ENCODE data around the gene MADD.

The MADD gene

DNA sequence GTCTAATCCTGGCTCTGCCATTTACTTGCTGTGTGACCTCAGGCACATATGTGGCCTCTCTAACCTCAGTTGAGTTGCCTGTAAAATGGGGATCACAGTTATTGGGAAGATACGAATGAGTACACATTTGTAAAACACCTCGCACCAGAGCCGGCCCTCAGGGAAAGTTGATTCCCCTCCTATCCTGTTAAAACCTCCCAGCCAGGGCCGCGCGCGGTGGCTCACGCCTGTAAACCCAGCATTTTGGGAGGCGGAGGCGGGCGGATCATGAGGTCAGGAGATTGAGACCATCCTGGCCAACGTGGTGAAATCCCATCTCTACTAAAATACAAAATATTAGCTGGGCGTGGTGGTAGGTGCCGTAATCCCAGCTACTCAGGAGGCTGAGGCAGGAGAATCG, 90.4 kb downstream of the MADD start:
- DNase-seq, result no peak

DNA sequence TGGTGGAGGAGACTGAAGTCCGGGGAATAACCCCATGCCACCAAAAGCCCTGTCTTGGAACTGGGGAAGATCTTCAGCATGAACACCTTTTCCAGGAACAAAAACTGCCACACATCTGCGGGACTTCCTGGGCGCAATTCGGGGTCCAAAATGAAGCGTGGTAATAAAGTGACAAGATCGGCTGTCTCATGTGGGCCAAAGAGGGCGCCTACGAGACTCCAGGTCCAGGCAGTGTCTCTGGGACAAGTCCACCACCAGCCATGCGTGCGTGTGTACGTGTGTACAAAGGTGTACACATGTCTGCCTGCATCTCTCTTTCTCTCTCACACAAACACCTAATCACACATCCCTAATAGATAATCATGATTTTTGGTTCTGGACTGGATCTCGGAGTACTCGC, 91.5 kb downstream of the MADD start:
- DNase-seq, result no peak

DNA sequence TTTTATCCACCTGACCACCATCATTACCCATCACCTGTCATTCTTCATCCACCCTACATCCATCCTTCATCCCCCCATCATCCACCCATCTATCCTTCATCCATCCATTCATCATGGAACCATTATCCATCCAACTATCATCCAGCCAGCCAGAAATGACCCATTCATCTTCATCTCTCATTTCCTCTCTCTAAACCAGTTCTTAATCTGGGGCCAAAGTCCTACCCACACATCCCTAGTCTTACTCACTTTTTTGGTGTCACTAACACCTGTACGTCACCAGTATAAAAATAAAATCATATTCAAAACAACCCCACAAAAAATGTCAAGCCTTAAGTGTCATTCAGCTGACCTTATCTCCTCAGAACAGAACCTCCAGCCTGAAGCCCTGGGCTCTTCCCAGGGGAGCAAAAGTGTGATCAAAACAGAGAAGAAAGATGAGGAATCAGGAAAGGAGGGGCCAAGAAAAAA, 96.1 kb downstream of the MADD start:
- DNase-seq, result no peak

DNA sequence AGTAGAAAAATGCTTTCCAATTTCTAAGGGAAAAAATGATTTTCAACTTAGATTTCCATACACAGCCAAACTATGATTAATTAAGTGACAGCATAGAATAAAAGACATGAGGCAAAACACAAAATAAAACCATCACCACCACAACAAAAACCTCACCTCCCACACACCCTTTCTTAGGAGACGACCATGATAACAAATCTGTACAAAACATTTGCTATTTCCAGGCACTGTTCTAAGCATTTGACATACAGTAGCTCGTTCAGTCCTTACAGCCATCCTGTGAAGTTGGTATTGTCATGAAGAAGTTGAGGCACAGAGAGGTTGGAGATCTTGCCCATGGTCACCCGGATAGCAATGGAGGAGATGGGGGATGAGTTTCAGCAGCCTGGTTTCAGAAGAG, 99.7 kb downstream of the MADD start:
- no peak for DNase-seq

DNA sequence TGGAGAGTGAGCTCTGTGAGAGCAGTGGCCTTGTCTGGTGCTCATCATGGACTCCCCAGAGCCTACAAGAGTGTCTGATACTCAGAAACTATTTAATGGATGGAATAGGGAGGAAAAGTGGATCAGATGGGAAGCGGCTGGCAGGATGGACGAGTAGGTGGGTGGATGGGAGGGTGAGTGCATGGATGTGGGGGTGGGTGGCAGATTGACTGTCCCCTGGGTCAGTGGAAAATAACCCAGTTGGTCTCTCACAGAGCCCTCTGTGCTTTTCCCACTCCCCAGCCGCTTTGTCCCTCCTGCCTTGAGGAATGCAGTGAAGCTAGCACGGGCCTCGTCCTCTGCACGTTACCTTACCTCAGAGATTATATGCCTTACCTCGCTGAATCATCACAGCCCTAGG, 102.5 kb downstream of the MADD start:
- DNase-seq, result no peak

DNA sequence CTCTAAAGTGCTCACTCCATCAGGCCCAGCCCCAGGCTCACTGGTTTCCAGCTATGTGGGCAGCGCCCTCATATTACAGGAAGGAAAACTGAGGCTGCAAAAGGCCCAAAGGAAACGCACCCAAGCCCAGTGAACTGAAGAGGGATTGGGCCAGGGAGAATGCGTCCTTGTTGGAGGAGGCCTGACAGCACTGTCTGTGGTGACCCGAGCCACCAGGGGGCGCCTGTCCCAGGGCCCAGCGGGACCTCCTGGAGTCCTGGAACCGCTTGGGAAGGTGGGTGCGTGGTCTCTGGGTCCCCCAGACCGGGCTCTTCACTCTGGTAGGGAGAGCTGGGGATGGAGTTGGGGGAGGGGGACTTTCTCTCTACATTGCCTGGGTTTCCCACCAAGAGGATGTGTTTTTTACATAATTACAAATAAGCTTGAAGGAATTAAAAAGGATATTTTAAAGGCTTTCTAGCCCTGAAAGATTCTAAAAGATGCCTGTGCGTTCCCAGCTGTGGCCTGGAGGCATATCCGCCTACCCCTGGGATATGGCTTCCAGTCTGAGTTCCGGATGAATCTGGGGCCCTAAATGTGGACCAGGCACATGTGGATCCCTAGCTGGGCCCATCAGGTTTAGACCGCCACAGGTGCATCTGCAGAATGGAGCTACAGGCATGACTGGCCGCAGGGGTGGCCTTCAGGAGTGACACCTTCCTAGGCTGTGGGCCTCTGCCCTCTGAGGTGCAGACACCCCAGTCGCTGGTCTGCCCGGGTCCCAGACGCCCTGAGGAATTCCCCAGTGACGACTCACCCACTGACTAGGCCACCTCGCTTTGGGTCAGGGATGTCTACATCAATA, 104.2 kb downstream of the MADD start:
- peak; percentile 91 for DNase-seq

DNA sequence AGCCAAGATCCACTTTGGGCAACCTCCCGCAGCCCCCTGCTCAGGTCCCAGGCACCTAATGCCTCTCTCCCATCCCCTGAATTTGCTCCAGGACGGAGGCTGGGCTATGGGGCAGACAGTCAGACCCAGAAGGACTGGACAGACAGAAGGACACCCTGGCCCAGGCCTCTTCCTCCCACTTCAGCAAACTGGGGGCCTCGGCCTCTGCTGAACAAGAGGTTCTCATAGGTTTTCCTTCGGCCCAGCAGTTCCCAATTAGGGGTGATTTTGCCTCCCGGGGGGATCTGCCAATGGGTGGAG, 104.7 kb downstream of the MADD start:
- DNase-seq, result no peak

DNA sequence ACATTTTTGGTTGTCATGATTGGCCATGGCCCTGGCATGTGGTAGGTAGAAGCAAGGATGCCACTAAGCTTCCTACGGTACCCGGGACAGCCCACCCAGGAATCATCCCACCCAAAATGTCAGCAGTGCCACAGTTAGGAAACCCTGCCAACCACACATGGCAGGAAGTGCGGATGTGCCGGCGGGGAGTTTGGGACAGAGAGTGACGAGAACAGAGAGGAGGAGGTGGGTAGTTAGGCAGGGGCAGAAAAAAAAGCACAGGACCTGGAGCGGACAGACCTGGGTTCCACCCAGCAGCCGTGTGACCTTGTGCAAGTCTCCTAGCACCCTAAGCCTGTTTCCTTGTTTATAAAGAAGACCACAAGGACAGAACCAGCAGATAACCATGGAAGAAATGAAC, 105.1 kb downstream of the MADD start:
- no peak for DNase-seq

DNA sequence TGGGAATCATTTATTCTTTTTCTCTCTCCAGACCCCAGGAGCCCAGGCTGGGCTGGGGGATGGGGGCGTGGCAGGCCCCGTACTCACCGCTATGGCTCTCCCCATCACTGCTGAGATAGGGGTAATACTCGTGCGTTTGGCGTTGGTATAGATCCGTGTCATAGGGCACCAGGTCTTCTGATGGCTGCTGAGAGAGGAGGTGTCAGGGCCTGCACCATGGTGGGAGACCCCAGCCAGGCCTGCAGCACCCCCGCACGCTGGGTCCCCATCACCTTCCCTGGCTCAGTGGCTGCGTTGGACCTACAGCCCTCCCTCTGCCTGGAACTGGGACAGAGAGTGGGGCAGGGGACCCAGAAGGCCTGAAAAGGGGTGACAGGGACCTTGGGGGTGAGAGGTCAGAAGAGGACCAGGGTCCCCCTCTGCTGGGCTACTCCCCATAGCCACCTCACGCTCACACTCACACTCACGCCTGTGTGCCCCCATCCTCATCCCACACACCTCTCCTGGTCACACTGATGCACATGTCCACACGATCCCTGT, 105.7 kb downstream of the MADD start:
- no peak for DNase-seq

DNA sequence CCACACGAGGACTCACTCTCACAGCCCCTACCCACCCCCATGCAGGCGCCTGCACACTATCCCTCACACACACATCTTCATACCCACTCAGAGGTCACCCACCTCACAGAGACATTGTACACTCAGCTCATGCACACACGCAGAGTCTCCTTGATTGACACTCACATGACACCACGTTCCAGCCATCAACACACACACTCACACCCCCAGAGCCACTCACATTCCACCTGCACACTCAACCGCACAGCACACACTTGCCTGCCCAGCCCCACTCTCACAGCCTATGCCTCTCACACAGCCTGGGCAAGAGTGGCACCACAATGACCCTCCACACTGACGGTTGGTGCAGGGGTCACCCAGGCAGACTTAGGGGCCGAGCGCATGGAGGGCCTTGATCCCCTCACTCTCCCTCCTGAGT, 106.2 kb downstream of the MADD start:
- DNase-seq, result no peak

DNA sequence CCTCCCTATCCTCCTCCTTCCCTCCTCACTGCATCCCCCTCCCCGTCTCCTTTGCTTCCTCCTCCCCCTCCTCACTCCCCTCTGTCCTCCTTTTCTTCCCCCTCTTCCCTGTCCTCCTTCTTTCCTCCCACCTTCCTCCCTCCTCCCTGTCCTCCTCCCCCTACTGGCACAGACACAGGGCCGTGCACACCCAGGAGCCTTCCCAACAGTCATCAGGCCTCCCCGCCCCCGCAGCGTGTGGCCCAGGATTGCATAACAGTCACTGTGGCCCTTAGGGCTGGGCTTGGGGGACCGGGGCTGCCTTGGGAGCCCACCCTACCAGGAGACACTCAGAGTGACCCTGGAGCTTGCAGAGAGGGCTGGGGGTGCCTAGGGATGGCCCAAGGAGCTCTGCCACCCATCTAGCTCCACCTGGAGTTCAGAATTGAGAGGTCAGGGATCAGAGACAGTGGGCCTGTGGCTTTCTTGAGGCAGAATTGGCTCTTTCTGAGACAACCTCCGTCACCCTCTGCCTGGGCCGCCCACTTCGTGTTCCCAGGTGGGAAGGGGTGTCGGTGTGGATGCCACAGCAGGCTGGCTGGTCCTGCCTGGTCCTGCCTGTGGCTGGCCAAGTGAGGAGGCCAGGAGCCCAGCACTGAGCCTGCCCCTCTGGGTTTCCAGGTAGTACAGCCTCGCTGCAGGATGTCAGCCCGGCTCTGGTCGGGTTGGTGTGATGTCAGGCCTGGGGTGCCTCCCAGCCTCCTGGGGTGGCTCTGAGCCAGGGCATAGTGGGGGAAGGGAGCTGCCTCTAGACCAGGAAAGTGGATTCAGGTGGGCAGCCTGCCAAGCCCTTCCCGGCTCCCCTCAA, 106.8 kb downstream of the MADD start:
- no peak for DNase-seq

DNA sequence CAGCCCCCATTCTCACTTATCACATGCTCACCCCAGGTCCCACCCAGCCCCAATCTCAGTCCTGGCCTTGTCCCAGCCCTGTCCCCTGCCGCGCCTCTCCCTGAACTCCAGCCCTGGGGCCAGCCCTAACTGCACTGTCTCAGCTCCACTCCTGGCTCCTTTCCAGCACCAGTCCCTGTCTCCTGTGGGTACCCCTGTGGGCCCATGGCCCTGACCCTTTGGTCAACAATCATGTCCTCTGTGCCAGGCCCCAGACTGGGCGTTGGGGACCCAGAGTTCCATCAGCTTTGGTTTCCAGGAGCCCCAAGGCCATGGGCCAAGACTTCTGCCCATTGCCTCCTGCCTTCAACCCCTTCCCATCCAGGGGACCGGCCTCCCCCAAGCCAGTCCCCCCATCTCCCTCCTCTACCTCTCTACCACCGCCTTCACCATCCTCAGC, 107.7 kb downstream of the MADD start:
- no peak for DNase-seq

DNA sequence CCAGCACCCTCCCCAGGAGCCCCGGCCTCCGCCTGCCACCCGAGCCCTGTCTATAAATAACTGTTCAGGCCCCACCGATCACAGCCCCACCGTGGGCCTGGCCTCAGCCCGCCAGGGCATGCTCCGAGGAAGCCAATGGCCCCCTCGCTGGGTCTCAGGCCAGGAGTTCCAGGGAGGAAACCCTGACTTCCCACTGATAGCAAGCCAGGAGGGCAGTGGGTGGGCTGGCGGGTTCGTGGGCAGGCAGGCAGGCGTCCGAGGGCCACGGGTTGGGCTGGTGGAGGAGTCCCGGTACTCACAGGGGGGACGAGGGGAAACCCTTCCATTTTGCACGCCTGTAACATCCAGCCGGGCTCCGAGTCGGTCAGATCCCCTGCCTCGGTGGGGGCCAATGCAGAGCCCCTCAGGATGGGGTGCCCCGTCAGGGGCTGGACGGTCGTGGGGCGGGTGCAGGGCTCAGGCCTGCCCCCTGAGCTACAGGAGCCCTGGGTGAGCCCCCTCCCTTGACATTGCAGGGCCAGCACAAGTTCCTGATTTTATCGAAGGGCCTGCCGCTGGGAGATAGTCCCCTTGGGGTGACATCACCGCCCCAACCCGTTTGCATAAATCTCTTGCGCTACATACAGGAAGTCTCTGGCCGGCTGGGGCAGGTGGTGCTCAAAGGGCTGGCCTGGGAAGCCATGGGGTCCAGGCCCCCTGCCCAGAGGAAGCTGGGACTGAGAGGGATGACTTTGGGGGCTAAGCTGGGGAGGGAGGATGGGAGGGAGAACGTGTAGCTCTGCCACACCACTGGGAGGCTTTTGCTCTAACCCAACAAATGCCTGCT, 108.3 kb downstream of the MADD start, which contains the start of gene SPI1:
TSS of gene SPI1 (minus strand) at position 538 of the 826 bp plus-strand sequence. CDS start at position 344, 194 bp downstream.
- no peak for DNase-seq

DNA sequence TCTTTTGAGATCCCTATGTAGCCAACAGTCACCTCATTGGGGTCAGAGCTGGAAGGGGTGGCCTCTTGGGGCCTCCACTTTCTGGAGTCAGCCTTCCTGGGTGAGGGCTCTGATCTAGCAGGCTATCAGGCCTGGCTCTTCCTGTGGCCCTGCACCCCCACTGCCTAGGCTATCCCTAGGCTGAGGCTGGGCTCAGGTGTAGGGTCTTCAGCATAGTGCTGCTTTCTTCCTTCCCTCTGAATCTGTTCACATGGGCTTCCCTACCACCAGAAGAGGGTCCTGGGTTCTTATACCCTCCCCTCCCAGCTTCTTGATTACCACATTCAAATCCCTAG, 108.9 kb downstream of the MADD start:
- no peak for DNase-seq

DNA sequence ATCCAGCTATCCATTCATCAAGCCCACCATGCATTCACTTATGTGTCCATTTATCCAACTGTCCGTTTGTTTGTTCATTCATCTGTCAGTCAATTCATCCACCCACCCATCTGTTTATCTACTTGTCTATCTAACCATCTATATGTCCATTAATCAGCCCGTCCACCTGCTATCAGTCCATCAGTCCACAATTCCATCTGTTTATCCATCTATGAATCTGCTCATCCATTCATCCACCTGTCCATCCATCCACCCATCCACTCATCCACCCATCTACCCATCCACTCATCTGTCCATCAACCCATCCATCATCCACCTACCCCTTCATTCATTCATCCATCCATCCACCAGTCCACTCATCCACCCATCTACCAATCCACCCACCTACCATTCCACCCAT, 109.4 kb downstream of the MADD start:
- DNase-seq, result no peak
